Fibroblast of pulmonary artery (primary cell): ENCODE data around the gene NOXRED1.

Experiments
- DNase-seq: peaks from one replicate; pipeline ENCODE4 v3.0.0-alpha.2; 2010; ENCODE audit warnings: low read depth
- H3K4me3 ChIP-seq: replicated peaks from 2 replicates; pipeline ENCODE4 v1.5.1; 2011; ENCODE audit warnings: low read depth, mild to moderate bottlenecking, control low read depth, low read length, moderate library complexity
- CTCF ChIP-seq: IDR thresholded peaks from 2 replicates; pipeline ENCODE4 v1.5.1; 2011; ENCODE audit warnings: mild to moderate bottlenecking, control low read depth, low read length, inconsistent platforms; ENCODE audit errors: missing control alignments

The NOXRED1 gene

DNA sequence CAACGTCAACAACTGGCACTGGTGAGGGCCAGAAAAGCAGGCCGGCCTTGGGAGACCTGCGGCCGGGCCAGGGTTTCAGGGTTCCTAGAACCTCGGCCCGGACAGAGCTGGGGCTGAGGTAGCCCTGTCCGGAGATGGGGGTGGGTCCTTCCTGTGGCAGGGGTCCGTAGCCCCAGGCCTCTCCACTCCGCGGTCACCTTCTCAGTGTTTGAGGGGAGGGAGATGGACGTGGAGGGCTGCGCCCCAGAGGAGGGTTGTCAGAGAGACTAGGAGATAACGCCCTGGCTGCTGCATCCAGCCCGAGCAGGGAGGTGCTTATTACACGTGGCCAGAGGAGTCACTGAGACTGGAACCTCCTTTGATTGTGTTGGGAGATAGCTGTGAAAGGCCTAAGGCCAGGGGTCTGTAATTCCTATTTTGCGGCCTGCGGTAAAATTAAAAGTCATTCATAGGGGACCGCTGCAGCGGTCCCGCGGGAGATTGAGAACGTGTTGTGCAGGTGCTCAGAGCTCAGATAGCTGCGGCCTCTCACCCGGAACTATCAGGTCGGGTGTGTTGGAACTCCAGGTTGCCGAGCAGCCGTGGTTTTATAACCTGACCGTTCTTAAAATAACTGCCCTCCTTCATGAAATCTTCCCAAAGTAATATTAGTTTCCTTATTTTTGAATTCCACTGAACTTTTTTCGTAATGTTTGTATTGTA, 35.1 kb upstream of the NOXRED1 start:
- DNase-seq, result peak; percentile 27
- H3K4me3 ChIP-seq, result peak overlapping the region; percentile 96
- TF ChIP-seq CTCF, result no peak

- no peak for TF ChIP-seq CTCF
These were observed 34.4 kb upstream of the NOXRED1 start, which contains the start of the genes AHSA1 and VIPAS39 for GRCh38 chr14:77457522-77458248. Gene AHSA1 (plus strand): TSS chr14:77458093. CDS start chr14:77458190, 97 bp downstream. Gene VIPAS39 (minus strand): TSS chr14:77457601. CDS start chr14:77454102, 3,499 bp downstream.

DNA sequence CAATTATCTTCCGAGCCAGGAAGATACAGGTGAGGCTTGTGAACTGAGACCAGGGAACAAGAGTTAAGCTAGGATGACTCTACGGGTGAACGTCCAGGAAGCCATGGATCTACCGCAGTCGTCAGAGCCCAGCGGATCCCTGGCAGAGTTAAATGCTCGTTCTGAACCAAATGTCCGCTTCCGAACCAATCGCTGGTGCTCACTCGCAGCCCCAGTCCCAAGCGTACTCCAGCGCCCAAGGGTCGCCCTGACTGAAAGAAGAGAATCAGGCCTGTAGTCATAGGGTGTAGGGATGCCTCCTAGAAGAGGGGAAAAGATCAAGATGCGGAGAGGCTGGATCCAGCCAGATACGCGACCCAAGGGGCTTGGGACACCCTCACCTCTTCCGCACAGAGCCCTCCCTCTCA, 33.8 kb upstream of the NOXRED1 start:
- DNase-seq, result no peak
- no peak for TF ChIP-seq CTCF
- H3K4me3 ChIP-seq, result peak overlapping the region; percentile 96

More at GRCh38 chr14:77457522-77458248, 34.4 kb upstream of the NOXRED1 start, which contains the start of the genes AHSA1 and VIPAS39:
- peak; percentile 100 for DNase-seq
- peak within 1 kb of the TSS; percentile 96 for H3K4me3 ChIP-seq

- no peak for DNase-seq
- no peak for TF ChIP-seq CTCF
- peak overlapping the region; percentile 96 for H3K4me3 ChIP-seq
These were observed 32.8 kb upstream of the NOXRED1 start for GRCh38 chr14:77455966-77456640.

DNA sequence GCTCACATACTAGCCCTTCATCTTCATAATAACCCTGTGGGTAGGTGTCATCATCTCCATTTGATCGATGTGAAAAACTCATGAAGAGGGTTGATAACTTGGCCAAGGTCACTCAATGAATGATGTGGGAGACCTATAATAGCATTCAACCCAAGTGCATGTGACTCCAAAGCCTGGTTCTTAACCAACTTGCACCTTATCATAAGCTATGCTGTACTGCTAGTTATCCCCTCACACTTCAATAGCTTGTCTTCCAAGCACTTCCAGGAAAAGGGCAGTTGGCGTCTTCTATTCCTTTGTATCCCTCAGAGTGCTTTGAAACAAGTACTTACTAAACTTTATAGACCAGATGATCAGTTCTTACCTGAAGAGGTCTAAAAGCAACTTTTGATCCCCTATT, 18.9 kb upstream of the NOXRED1 start:
- no peak for DNase-seq
- no peak for TF ChIP-seq CTCF
- no peak overlapping the region for H3K4me3 ChIP-seq

GRCh38 chr14:77439861-77440260, 16.5 kb upstream of the NOXRED1 start:
- no peak for TF ChIP-seq CTCF
- H3K4me3 ChIP-seq, result no peak overlapping the region
- DNase-seq, result no peak
